HG03378 (cell line): ENCODE data around the gene SNX30.

ENCODE experiments used
- ATAC-seq: cut with Tn5 transposase; IDR thresholded peaks from one replicate; pipeline ENCODE4 v1.9.1; 2021; ENCODE audit warnings: mild to moderate bottlenecking, moderate library complexity; ENCODE audit not compliant: unreplicated experiment

SNX30 gene

GRCh38 chr9:112777914-112778313 lies 27.4 kb downstream of the SNX30 start:
- ATAC-seq, result no peak

DNA sequence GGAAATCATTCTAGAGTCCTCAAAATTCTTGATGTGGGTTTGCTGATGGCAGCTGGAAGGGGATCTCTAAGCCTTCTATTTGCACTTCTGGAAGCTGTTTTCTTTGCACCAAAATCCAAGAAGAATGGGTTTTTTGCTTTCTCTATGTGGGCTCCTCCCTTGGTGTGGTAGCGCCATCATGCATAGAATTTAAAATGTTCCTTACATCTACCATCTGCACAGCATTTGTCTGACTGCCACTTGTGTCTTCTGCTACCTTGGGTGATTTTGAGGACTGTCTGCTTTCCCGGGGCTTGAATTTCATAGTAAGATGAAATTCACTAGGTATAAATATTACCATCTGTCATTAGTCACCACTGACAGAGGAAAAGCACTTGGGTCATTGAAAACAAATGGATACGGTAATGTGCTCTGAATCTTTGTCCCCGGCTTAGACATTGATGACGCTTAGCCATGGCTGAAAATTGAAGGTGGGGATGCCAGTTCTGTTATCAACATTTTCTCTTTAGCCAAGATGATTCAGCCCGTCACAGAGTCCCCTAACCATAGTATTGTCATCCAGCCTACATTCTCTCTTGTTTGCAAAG lies 30.0 kb downstream of the SNX30 start:
- ATAC-seq, result no peak

- no peak for ATAC-seq
Measured at GRCh38 chr9:112782218-112782617, 31.7 kb downstream of the SNX30 start.

DNA sequence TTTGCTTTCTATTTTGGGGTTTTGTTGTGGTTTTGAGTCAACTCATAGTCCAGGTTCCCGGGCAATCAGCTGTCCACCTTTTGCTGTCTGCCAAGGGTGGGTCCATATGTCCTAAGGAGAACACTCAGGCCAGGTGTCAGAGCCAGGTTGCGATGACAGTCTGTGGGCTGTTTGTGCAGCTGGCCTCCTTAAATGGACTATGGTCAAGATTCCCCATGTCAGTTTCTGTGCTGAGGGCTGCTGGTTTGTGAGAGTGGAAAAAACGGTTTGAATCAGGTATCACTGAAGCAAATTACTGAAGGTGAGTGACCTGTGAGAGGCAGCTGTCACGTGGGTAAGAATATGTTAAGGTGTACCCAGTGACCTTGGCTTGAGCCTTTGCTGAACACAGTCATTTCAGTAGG lies 33.0 kb downstream of the SNX30 start:
- no peak for ATAC-seq

DNA sequence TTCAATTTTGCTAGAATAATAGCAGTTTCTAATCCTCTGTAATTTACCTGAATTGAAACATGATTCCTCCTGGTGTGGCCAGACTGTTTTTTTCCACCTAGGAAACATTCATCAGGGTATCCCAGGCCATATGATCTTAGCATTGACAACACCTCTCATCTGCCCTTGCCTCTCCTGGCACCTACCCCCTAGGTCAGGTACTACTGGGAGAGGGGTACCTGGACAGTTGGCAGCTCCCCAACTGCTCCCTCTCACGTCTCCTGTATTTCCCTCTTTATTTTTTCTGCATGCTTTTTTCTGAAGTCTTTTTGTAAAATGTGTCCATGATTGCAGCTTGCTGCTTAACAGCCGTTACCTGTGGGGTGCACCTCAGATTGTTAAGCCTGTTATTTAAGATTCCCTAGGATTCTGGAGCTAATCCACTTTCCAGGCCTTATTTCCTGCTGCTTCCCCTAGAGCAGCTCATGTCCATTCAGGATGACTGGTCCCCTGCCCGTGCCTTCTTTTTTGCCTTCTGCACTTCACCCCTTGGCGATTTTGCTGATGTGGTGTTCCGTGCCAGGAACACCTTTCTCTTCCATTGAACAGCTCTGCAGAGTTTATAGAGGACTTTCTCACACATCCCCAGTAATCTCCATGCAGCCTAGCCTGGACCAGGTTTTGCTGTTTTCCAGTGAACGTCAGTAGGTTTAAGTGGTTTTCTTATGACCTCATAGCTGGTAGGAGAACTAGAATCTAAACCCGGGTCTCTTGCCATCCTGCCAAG lies 33.6 kb downstream of the SNX30 start:
- no peak for ATAC-seq

DNA sequence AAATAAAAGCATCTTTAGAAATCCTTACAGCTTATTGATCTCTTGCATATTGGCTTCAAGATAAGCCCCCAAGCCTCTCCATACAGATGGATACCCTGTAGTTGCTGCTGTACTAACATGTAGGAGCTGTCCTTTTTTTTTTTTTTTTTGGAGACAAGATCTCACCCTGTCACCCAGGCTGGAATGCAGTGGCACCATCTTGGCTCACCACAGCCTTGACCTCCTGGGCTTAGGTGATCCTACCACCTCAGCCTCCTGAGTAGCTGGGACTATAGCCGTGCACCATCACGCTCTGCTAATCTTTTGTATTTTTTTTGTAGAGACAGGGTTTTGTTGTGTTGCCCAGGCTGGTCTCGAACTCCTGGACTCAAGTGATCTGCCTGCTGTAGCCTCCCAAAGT lies 35.4 kb downstream of the SNX30 start:
- ATAC-seq, result no peak

GRCh38 chr9:112786829-112787520 lies 36.4 kb downstream of the SNX30 start:
- ATAC-seq, result no peak

DNA sequence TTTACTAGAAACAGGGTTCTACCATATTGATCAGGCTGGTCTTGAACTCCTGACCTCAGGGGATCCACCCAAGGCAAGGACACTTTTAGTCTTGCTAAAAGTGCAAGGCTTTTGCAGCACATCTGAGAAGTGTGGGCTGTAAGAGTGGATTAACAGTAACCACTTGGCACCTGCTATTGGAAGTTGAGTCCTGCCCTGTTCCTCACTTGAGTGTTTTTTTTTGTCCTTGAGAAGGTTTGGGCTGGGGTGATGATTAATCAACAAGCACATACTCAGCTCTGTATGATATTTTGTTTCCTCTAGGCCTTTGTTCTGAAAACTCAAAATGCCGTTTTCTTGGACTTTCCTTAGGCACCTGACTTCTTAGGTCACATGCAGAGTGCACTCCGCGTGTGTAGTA lies 37.4 kb downstream of the SNX30 start:
- ATAC-seq, result no peak

GRCh38 chr9:112789473-112789872 lies 38.9 kb downstream of the SNX30 start:
- ATAC-seq, result no peak

DNA sequence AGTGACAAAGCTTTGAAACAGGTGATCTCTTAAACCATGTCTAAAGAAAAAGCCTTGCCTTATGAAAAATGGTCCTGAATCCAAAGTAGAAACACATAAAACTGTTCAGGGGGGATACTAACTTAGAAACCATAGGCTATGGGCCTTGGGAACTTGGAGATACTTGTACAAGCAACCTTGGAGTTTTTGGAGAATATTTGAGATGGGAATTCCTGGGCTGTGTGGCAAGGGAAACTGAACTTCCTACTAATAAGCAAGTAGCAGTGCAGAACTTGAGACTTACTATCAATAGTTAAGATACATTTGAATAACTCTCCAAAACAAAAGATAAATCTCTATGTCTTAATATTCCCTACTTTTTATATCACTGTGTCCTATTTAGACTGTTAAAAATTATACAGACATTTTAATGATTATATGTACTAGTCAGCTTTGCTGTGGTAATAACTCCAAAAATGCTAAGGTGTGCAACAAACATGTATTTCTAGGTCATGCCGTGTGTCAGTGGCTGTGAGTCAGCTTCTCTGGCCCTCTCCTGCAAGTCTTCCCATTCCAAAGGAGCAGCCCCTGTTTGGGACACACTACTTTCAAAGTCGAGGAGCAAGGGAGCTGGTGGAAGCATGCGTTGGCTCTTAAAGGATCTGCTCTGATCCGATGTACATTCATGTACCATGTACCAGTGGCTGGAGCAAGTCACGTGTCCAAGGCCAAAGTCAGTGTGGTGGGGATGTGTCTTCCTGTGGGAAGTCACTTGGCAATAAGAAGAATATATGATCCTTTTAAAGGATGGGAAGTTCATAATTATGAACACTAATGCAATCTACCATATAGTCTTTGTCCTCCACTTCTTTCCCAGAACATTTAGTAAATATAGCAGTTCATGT lies 39.6 kb downstream of the SNX30 start:
- no peak for ATAC-seq

GRCh38 chr9:112792670-112793069 lies 42.1 kb downstream of the SNX30 start:
- ATAC-seq, result no peak

- ATAC-seq, result peak; percentile 73
Measured at GRCh38 chr9:112793213-112793810, 42.8 kb downstream of the SNX30 start.

- no peak for ATAC-seq
Measured at GRCh38 chr9:112794731-112795130, 44.2 kb downstream of the SNX30 start.

DNA sequence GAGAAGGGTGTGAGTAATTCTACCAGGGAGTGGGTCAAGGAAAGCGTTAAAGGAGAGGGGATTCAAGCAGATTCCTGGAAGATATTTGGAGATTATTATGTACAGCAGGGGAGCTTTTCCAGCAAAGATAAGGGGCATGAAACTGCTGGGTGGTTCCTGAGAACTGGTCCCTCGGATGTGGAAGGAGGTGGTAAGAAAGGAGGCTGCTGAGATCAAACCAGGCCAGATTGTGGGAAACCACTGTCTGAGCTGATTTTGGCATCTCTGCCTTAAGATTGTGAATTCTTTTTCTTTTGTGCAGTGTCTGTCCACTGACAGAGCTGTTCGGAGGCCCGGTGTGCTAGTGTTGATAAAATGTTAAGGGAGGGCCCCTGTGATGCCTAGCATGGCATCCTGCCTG lies 45.4 kb downstream of the SNX30 start:
- no peak for ATAC-seq

DNA sequence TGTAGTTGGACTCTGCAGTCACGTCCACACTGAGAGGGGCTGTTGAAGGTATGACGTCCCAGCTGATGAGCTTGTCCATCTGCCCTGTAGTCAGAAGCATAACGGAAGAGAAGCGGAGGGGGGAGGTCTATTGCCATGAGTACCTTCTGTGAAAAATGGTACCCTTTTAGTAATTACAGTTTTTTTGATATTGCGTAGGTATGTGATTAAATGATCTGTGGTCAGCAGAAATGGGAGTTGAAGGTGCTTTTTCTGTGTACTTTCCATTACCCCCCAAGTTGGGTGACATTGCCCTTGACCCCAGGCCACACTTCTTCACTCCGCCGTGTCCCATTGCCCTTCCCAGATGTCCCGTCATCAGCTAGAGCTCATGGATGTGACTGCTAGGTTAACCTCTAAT lies 45.9 kb downstream of the SNX30 start:
- no peak for ATAC-seq

DNA sequence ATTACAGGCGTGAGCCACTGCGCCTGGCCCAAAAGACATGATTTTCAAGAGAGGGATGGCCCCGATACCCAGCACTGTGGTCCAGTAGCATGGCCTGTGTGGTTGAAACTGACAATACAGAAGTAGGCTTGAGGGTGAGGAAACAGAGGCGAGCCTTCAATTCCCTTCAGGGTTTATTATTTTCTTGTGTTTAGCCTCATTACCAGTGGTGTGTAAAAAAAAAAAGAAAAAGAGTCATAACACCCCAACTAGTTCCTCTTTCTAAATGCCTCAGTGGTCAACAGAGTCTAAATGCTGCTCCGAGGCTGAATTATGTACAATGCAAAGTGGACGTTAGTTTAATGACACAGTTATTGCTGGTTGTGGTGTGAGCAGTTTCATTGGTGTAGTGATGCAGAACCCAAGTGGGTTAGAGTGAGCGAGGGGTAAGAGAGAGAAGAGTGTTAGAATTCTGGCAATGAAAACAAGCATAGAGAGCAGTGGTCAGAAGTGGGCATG lies 58.8 kb downstream of the SNX30 start:
- peak; percentile 99 for ATAC-seq

DNA sequence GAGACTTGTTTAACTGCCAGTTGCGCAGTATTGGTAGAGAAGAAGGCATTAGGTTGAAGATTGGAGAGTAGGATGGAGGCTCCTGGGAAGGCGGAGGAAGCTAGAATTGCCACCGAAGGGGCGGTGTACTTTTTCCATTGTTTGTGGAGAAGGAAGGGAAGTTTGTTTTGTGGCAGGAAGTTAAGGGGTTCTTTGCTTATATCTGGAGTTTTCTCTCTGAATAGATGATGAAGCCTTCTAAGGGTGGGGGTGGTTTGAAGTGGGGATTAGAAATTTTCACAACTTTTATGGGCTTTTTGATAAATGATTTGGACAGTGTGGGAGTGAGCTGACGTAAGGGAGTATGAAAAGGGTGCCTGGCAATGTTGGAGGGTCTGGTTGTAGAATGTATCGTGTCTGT lies 59.3 kb downstream of the SNX30 start:
- ATAC-seq, result no peak

GRCh38 chr9:112810696-112811490 lies 60.3 kb downstream of the SNX30 start:
- no peak for ATAC-seq

DNA sequence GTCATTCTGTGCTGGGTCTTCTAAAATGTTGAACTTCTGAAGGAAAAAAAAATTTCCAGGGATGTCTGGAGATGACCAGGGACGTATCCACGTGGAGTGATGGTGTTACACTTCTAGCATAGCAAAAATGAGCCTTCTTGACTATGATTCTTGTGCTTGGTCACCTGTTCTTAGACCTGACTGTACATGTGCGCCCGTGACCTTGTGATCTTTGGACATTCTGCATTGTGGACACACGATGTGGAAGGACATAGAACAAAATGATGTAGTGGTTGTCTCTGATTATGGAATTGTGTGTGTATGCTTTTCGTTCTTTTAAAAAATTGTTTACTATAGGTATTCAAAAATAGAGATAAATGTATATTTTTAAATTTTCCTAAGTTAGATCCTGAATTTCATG lies 61.0 kb downstream of the SNX30 start:
- ATAC-seq, result no peak

DNA sequence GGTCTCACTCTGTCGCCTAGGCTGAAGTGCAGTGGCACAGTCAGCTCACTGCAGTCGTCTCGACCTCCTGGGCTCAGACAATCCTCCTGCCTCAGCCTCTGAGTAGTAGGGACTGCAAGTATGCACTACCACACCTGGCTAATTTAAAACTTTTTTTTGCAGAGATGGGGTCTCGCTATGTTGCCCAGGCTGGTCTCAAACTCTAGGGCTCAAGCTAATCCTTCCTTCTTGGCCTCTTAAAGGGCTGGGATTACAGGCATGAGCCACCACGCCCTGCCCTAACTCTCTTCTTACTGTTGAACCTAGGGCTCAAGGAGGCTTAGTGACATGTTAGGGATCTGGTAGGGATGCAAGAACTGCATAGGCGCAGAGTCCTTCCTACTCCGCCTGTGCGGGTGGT lies 65.3 kb downstream of the SNX30 start:
- ATAC-seq, result no peak
